Measurements from ENCODE around the gene TMEM134.

DNA sequence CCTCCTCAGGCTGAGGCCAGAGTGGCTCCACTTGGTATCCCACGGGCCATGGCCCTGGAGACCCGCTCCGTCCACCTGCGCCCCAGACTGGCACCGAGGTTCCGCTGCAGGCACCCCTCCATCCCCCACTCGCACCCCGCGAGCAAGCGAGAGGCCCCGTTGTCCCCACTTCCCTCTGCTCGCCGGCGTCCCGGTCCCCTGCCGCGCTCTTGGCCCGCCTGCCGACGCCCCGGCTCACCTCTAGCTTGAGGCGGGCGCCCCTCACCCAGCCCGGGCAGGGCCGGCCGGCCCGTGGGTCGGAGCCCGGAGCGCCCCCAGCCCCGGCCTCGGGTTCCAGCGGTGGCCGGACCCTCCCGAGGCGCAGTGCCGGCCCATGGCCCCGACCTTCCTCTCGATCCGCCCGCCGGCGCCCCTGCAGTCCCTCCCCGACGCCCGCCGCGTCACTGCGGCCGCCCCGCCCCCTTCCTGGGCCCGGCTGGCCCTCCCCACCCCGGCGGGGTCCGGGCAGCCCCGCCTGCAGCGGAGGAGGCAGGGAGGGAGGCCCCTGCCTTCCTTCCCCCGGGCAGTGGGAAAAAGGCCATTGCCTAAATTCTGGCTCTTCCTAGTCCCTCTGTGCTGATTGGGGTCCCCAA lies 36.0 kb upstream of the TMEM134 start, which contains the start of gene PITPNM1:
- TF ChIP-seq, protein P1, sequence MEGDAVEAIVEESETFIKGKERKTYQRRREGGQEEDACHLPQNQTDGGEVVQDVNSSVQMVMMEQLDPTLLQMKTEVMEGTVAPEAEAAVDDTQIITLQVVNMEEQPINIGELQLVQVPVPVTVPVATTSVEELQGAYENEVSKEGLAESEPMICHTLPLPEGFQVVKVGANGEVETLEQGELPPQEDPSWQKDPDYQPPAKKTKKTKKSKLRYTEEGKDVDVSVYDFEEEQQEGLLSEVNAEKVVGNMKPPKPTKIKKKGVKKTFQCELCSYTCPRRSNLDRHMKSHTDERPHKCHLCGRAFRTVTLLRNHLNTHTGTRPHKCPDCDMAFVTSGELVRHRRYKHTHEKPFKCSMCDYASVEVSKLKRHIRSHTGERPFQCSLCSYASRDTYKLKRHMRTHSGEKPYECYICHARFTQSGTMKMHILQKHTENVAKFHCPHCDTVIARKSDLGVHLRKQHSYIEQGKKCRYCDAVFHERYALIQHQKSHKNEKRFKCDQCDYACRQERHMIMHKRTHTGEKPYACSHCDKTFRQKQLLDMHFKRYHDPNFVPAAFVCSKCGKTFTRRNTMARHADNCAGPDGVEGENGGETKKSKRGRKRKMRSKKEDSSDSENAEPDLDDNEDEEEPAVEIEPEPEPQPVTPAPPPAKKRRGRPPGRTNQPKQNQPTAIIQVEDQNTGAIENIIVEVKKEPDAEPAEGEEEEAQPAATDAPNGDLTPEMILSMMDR (IDR thresholded peaks at IDR 0.05): no peak
- no peak for TF ChIP-seq EP300 (IDR thresholded peaks at IDR 0.05)
- no peak for TF ChIP-seq POLR2AphosphoS5 (IDR thresholded peaks at IDR 0.05)
- TF ChIP-seq POLR2A (IDR thresholded peaks at IDR 0.05): no peak

All from suprapubic skin (tissue), 4 donors.